Fibroblast of the aortic adventitia (primary cell): Measurements from ENCODE around the gene COL19A1. TPM values are rescaled to one million over a fixed set of nuclear protein-coding genes. Genes with fewer than 3 reads are reported as not detected.

Source experiments
- DNase-seq: peaks from one replicate; pipeline ENCODE4 v3.0.0-alpha.2; 2010; ENCODE audit warnings: low read depth
- H3K4me3 ChIP-seq: 2 replicates; pipeline ENCODE4 v1.5.1; 2011; ENCODE audit warnings: low read depth, mild to moderate bottlenecking, control low read depth, low read length, moderate library complexity
- CTCF ChIP-seq: IDR thresholded peaks from 2 replicates; pipeline ENCODE4 v1.5.1; 2011; ENCODE audit warnings: mild to moderate bottlenecking, low read length, control low read depth, inconsistent platforms; ENCODE audit not compliant: insufficient read depth
- total RNA-seq: library from RNA; depleted of rRNA; stranded (reverse); fragments of >200 nt; gene quantifications from 2 replicates; pipeline ENCODE4 v1.2.3, GENCODE V29; 2012; ENCODE audit warnings: low replicate concordance

Gene COL19A1
- total RNA-seq, 1 donor, result 0.09 TPM

DNA sequence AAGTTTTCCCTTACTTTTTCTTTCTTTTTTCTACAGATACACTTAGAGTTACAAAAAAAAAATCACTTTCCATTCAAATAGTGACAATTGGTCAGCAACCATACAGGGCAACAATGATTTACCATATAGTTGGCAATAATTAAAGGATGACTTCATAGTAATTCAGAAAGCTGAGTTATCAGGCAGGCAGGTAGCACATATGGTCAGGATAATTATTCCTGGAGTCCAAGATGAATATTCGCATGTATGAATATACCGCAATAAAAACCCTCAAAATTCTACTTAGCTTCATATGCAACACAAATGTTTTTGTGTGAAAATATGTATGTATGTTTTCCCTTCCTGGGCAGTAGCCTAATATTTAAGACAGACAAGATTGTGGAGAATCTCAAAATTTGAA lies 34.5 kb downstream of the COL19A1 start:
- no peak overlapping the region for H3K4me3 ChIP-seq
- TF ChIP-seq CTCF, result no peak
- no peak for DNase-seq

DNA sequence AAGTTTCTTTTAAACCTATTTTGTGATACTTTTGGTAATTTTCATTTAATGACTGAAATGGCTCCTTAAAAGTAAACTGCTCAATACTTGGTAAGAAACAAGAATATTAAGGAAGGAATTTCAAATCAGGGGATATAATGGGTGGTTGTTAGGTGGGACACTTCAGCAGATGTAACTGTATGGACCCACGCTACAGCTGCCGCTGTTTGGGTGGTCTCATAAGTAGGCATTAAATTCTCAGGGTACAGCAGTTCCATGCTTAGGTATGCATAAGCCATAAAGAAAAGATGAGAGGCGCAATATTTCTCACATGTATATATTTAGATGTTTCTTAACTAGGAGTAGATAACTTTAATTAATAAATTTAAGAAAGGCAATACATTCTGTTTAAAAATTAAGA lies 35.0 kb downstream of the COL19A1 start:
- no peak overlapping the region for H3K4me3 ChIP-seq
- TF ChIP-seq CTCF, result no peak
- DNase-seq, result no peak

GRCh38 chr6:69907981-69908498 lies 41.7 kb downstream of the COL19A1 start:
- peak; percentile 24 for DNase-seq
- H3K4me3 ChIP-seq, result no peak overlapping the region
- no peak for TF ChIP-seq CTCF

DNA sequence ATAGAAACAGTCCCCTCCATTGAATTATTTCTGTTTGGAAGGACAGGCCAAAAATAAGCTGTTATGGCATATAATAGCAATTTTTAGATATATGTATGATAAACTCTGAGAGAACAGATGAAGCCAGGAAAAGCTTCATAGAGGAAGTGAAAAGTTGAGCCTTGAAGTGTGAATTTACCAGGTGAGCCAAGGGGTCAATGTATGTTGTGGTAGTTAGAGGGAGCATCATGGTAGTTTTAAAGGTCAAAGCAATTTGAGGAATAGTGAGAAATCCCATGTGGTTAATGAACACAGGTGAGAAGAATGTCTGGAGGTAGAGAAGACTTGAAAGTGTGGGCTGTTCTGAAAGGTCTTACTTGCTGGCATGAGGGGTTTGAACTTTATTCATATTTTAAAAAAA lies 47.0 kb downstream of the COL19A1 start:
- TF ChIP-seq CTCF, result no peak
- H3K4me3 ChIP-seq, result no peak overlapping the region
- DNase-seq, result no peak

- DNase-seq, result no peak
- TF ChIP-seq CTCF, result no peak
Observed at GRCh38 chr6:69914015-69914485, 47.7 kb downstream of the COL19A1 start.

GRCh38 chr6:69915346-69915745 lies 49.0 kb downstream of the COL19A1 start:
- peak; percentile 4 for DNase-seq
- no peak overlapping the region for H3K4me3 ChIP-seq
- TF ChIP-seq CTCF, result no peak

More at GRCh38 chr6:69914015-69914485, 47.7 kb downstream of the COL19A1 start:
- no peak overlapping the region for H3K4me3 ChIP-seq

- H3K4me3 ChIP-seq, result no peak overlapping the region
- no peak for TF ChIP-seq CTCF
- DNase-seq, result peak; percentile 43
Observed at GRCh38 chr6:69917834-69918233, 51.5 kb downstream of the COL19A1 start.
